ENCODE results near the gene ZNF808. TPM values are rescaled to one million over a fixed set of nuclear protein-coding genes. Genes with fewer than 3 reads are reported as not detected.

ZNF808 gene
- total and polyA plus RNA-seq, 2 of the 4 experiments (the other 2 are of a cell fraction): 3.6 to 19.9 TPM

- ChIA-PET POLR2A (ENCODE audit: unreplicated experiment) (interaction anchor here (0.6 kb wide), 1 partner anchor 169 kb away, joined by 3 read pairs; the partner anchor contains the start of gene ZNF528), CTCF (interaction anchor here (0.6 kb wide), 1 partner anchor 12 kb away, joined by 3 read pairs; no protein-coding TSS in a partner anchor)
- H3K4me1 ChIP-seq (ENCODE audit: control insufficient read depth, insufficient read depth, low read length): no peaks in the 10 kb centered on the region
- H3K9ac ChIP-seq (ENCODE audit: low read depth, low read length): no peak overlapping the region
- H3K14ac ChIP-seq (replicated peaks; ENCODE audit: low read depth, low read length): no peak overlapping the region
- peak overlapping the region; percentile 45 for H2BK5ac ChIP-seq (ENCODE audit: low read depth, low read length, poor library complexity, severe bottlenecking)
- H3K4ac ChIP-seq (ENCODE audit: low read depth, low read length): no peak overlapping the region
- H3K9me1 ChIP-seq (ENCODE audit: insufficient read depth, low read length): no peaks in the 10 kb centered on the region
- no peak overlapping the region for H2BK15ac ChIP-seq (ENCODE audit: low read depth, low read length)
- 0 out of 2 replicates have a peak, but pooled peaks have one; percentile 12 for TF ChIP-seq NFE2L2 (IDR thresholded peaks at IDR 0.05; ENCODE audit: low read depth, low read length)
- TF ChIP-seq FOS (IDR thresholded peaks at IDR 0.05; ENCODE audit: low read depth, low read length): peak; percentile 50; the same call in 1 of the 2 replicates
- TF ChIP-seq CTCF (conservative IDR thresholded peaks at IDR 0.05; ENCODE audit: low read depth, low read length): no peak
- TF ChIP-seq ELK1 (IDR thresholded peaks at IDR 0.05; ENCODE audit: borderline replicate concordance, low read depth, low read length): no peak
- peak; percentile 14; the same call in 1 of the 2 replicates for TF ChIP-seq BHLHE40 (IDR thresholded peaks at IDR 0.05; ENCODE audit: low read depth, low read length)
- peak; percentile 43; the same call in 1 of the 2 replicates for TF ChIP-seq CEBPB (IDR thresholded peaks at IDR 0.05; ENCODE audit: low read depth, low read length)
- H4K5ac ChIP-seq (ENCODE audit: low read depth, low read length): no peak overlapping the region
- H3K4me3 ChIP-seq (ENCODE audit: insufficient read depth, low read depth, low read length): no peak overlapping the region
- no peak overlapping the region for H3K27ac ChIP-seq (ENCODE audit: insufficient read depth, low read length)
- WGBS, 2 experiments (ENCODE audit: extremely low coverage in 2 of 2, insufficient read length in 1 of 2): no CpG with 5 or more reads among the region's 2 CpGs
- H3K23ac ChIP-seq (ENCODE audit: low read depth, low read length): no peak overlapping the region
- ATAC-seq (ENCODE audit: low read depth) (no peak), DNase-seq (peak; percentile 84)
- H3K27me3 ChIP-seq (ENCODE audit: control insufficient read depth, insufficient read depth, low read length): no peaks in the 10 kb centered on the region
- intact Hi-C loops (cut with micrococcal nuclease) (no loop called here), dilution Hi-C loops (cut with HindIII; ENCODE audit: low sequenced_read_pairs, unreplicated experiment) (no loop called here), in situ Hi-C loops (cut with MboI; ENCODE audit: low sequenced_read_pairs) (no loop called here)
- no peak overlapping the region for H2AK9ac ChIP-seq (replicated peaks; ENCODE audit: low read depth, low read length, poor library complexity)
- BruUV-seq (replicated peaks): no TSS peak
- H3K56ac ChIP-seq (ENCODE audit: extremely low read depth, insufficient read depth, low read length): no peak overlapping the region
- no peak overlapping the region for H2BK20ac ChIP-seq (ENCODE audit: low read depth, low read length)
- no peak overlapping the region for H4K91ac ChIP-seq (ENCODE audit: insufficient read depth, low read depth, low read length)
- H2AK5ac ChIP-seq (ENCODE audit: low read depth, low read length): no peak overlapping the region
- H3K36me3 ChIP-seq (ENCODE audit: control insufficient read depth, insufficient read depth, low read length): peaks cover 15% of the 10 kb centered on the region
- H3K18ac ChIP-seq (ENCODE audit: low read depth, low read length): no peak overlapping the region
- H2BK120ac ChIP-seq (ENCODE audit: low read depth, low read length): no peak overlapping the region
- no peak overlapping the region for H2AFZ ChIP-seq (replicated peaks; ENCODE audit: low read length, poor library complexity)
- H4K8ac ChIP-seq (ENCODE audit: low read depth in 2 of 2, low read length in 2 of 2): no peak overlapping the region
- peaks cover 29% of the 10 kb centered on the region for H3K9me3 ChIP-seq (ENCODE audit: control insufficient read depth, insufficient read depth, low read length)
- peaks cover 11 to 18% of the 10 kb centered on the region in 2 experiments; a peak in 3 of 4 replicates for H3K79me1 ChIP-seq (ENCODE audit: low read depth in 1 of 2, low read length in 2 of 2)
- no peak overlapping the region for H3K4me2 ChIP-seq (ENCODE audit: low read depth, low read length)
- H4K20me1 ChIP-seq (ENCODE audit: insufficient read depth, low read length): no peaks in the 10 kb centered on the region
These were observed 39.1 kb downstream of the ZNF808 start for GRCh38 chr19:52566588-52566987.

All from IMR-90 (cell line).